HG03558 (cell line): ENCODE measurements around the gene TPGS1.

Experiments
- ATAC-seq: cut with Tn5 transposase; IDR thresholded peaks from one replicate; pipeline ENCODE4 v1.9.1; 2021; ENCODE audit warnings: moderate number of reproducible peaks; ENCODE audit not compliant: unreplicated experiment; ENCODE audit errors: extremely low read depth

Gene TPGS1

DNA sequence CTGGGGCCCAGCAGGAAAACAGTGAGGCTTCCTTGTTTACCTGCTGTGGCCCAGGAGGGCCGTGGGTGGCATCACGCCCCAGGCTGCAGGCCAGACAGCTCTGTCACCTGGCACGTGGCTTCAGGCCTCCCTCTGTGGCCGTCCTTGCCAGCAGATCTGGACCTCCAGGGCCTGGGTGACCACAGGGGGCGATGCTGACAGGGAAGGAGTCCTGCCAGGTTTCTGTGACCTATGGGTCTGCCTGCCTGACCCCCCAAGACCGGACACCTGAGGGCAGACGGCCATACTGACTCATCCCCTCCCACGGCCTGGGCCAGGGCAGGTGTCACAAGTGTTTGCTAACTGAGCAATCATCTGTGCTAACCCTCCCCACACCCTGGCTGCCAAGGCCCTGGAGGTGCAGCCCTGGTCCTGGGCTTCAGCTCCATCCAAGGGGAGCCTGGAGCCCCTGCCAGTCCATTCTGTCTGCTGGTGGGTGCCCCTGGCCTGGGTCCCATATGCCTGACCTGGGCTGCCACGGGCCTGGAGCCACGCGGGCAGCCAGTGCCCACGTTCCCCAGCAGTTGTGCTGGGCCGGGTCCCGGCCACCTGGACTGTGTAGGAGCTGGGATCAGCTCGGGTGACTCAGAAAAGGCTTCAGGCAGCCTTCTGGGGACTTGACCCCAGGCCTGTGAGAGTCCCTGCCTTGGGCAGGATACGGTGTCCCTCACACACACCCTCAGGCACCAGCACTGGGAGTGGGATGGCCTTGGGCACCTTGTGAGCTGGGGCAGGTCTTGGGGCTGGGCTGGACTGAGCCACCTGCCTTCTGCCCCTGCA lies 27.9 kb downstream of the TPGS1 start:
- no peak for ATAC-seq

DNA sequence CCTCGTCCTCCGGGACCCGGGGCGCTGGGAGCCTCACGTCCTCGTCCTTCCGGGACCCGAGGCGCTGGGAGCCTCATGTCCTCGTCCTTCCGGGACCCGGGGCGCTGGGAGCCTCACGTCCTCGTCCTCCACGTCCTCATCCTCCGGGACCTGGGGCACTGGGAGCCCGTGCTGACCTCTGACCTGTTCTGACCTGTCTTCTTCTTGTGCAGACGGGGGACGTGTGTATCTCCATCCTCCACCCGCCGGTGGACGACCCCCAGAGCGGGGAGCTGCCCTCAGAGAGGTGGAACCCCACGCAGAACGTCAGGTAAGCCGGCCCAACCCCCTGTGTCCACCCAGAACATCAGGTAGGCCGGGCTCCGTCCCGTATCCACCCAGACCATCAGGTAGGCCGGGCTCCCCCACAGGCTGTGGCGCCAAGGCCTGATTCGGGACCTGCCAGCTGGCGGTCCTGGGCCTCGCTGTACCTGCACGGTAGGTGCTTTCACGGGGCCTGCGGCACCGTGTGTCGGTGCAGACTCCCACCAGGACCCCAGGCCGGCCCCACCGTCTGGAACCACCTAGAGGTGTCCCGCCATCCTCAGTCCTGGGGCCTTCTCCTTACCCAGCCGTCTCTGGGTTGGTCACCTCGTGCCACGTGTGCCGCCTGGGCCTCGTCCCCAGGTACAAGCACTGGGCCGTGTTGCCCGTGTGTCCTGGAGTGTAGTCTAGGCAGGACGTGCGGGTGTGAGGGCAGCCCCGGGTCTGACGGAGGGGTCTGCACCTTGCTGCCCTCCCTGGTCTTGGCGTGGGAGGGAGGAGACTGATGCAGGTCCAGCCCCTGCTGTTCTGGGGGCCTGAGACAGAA lies 29.0 kb downstream of the TPGS1 start:
- no peak for ATAC-seq

DNA sequence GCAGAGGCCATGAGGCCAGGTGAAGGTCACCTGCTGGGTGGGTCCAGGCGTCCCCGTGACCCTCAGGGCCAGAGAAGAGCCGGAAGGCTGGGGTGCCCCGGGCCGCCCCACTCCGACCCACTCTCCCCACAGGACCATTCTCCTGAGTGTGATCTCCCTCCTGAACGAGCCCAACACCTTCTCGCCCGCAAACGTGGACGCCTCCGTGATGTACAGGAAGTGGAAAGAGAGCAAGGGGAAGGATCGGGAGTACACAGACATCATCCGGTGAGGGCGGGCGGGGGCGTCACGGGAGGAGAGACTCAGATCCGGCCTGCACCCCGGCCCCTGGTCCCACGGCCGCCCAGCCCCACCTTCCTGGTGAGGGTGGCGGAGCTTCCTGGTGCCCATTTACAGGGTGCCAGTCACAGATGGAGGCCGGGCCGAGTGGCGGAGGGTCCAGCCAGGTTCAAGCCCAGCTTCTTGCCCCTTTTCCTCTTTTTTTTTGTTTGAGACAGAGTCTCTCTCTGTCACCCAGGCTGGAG lies 29.6 kb downstream of the TPGS1 start:
- ATAC-seq = no peak

DNA sequence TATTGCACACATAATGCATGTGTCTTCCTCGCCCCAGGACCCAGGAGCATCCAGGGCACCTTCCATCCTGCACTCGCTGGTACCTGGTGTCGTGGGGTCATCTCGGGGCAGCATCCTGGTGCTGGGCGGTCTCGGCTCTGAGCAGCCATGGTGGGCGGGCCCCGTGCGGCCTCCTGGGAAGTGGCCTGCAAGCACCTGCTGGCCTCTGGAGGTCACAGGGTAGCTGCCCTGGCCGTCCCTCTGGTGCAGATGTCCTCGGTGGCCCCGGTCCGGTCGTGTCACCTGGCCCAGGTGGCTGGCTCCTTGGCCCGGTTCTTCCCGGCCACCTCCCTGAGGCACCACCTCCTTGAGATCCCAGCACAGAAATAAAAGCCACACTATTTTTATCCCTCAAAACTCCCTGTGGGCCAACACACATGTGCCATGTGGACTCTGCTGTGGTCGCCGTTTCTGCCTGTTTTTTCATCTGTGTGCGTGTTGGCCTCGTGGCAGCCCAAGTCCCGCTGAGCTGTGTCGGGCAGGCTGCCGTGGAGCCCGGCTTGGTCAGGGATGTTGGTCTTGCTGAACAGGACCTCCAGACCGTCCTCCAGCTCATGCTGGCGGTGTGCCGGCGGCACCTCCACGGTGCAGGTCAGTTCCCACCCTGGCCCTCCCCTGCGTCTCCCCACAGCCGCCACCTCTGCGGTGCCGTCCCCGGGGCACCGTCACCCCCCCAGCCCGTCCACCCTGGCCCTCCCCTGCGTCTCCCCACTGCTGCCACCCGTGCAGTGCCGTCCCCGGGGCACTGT lies 31.5 kb downstream of the TPGS1 start:
- ATAC-seq = no peak

DNA sequence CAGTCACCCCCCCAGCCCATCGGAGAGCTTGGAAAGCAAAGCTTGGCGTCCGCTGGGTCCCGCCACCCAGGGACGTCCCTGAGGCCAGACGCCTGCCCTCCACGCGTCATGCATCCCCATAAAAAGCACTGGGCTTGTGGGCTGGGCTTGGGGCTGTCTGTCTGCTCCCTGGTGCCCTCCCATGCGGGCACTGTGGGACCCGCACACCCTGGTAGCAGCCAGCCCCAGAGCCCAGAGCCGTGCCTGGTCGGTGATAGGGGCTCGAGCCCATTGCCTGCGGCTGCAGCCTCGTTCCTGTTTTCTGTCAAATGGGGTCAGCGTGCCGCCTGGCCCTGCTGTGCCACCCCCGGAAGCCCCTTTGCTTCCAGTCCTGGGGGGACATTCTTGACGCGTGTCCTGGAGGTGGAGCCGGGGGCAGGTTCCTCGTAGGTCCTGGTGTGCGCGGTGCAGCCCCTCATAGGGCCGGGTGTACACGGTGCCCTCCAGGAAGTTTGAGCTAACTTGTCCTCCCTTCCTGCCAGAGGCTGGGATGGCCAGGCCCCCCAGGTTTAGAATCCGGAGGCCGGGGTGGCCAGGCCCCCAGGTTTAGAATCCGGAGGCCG lies 32.2 kb downstream of the TPGS1 start:
- no peak for ATAC-seq

DNA sequence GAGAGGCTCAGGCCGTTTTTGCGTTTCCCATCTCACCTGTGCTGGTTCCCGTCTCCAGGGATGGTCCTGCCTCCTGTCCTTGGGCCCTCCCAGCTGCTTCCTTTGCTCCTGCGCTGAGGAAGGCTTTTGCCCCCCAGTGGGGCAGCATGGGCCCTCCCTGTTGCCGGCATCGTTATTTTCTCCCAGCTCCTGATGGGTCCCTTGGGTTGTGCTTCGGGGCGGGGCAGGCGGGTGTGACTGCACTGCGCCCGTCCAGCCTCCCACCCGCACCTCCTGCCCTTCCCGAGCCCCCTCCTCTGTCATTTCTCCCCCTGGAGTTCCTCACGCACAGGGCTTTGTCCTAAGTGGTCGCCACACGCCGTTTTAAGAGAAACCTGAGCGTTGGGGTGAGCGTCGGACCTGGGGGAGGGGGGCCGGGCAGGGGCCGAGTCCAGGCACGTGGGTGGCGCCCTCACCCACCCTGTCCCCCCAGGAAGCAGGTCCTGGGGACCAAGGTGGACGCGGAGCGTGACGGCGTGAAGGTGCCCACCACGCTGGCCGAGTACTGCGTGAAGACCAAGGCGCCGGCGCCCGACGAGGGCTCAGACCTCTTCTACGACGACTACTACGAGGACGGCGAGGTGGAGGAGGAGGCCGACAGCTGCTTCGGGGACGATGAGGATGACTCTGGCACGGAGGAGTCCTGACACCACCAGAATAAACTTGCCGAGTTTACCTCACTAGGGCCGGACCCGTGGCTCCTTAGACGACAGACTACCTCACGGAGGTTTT lies 33.8 kb downstream of the TPGS1 start:
- no peak for ATAC-seq

DNA sequence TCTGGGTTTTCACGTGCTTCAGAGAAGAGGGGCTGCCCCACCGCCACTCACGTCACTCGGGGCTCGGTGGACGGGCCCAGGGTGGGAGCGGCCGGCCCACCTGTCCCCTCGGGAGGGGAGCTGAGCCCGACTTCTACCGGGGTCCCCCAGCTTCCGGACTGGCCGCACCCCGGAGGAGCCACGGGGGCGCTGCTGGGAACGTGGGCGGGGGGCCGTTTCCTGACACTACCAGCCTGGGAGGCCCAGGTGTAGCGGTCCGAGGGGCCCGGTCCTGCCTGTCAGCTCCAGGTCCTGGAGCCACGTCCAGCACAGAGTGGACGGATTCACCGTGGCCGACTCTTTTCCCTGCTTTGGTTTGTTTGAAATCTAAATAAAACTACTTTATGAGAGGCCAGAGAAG lies 34.4 kb downstream of the TPGS1 start:
- ATAC-seq = no peak

DNA sequence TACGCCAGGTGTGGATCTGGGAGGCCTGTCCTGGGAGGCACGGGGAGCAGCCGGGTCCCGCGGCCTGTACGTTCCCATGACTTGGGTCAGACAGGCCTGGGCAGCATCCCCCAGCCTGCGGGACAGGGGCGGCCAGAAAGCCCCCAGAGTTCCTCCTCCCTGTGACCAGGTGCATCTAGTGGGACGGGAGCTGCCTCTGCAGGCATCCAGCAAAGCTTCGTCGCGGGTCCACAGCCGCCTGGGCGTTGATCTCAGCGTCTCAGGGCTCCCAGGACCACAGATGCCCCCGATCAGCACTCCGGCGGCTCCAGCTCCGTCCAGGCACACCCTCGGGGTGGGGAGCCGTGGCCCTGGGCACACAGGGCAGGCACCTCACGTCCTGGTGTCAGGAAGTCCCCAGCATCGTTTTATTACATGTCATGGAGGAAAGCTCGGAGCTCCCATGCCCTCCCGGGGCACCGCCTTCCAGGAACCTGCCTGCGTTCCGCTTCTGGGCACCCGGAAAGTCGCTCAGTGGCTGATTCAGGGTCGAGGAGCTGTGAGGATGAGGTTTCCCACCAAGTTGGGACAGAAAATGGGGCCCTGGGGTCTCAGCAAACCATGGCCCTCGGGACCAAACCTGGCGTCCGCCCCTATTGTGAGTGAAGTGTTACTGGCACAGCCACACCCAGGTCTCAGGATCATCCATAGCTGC lies 35.0 kb downstream of the TPGS1 start:
- no peak for ATAC-seq

DNA sequence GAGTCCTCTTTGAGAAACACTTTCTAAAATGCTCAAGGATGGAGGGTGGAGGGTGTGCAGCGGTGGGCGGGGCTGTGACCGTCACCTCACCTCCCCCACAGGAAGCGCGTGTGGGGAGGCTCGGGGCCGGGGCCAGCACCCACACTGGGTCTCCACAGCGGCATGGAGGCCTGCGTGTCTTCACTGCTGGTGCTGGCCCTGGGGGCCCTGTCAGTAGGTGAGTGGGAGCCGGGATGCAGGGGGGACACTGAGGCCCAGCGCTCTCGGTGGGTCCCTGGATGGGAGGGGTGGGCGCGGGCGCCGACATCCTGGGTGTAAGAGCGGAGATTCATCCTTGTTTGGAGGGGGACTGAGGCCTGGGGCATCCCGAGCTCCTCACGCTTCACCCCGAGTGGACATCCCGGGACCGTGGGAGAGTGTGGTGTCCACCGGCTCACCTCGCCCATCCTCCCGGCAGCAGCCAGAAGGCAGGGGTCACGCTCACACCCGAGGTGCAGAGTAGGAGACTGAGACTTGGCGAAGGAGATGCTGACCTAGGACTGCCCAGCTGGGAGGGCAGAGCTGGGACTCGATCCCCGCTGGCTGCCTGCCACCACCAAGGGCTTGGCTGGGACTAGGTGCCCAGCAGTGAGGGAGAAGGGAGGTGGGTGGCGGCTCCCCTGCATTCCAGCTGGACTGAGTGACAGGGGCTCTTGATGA lies 36.8 kb downstream of the TPGS1 start, which contains the start of gene GZMM:
Gene GZMM (plus strand): TSS at position 144 of the 699 bp plus-strand sequence. CDS start 19 bp downstream, at position 163.
- no peak for ATAC-seq

DNA sequence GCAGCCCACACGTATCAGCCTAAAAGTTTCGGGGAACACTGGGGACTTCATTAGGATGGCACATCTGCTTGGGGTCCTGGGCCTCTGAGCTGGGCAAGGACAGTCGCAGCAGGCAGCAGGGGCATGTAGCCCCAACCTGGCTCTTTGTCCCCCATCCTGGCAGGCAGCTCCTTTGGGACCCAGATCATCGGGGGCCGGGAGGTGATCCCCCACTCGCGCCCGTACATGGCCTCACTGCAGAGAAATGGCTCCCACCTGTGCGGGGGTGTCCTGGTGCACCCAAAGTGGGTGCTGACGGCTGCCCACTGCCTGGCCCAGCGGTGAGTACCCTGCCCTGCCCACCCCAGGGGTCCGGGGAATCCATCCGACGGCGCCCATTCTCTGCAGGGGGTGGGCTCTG lies 39.8 kb downstream of the TPGS1 start:
- no peak for ATAC-seq

DNA sequence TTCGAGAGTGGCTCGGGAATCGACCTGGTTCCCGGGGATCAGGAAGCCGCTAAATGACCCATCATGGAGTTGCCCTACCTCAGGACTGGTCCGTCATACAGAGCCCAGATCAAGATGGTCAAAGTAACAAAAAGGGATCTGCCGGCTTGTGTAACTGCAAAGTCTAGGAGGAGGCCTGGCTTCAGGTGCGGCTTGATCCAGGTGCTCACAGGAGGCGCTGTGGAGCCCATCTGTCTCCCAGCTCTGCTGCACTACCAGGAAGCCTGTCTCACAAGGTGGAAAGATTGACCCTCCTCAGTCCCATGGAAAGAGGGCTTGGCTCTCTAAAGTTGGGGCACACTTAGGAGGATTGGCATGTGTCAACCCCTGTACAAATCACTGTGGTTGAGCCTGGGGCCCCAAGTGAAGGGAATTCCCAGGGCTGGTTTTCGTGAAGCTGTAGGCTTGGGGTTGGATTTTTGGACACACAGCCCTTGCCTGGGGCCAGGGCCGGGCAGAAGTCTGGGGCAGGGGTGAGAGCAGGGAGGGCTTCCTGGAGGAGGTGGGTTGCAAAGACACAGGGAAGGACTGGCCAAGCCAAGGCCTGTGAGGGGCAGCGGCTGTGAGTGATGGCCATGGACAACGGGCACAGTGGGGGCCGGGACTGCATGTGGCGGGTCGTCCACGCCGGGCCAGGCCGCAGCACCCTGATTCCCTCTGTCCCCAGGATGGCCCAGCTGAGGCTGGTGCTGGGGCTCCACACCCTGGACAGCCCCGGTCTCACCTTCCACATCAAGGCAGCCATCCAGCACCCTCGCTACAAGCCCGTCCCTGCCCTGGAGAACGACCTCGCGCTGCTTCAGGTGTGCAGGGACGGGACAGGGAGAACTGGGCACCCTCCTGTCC lies 40.8 kb downstream of the TPGS1 start:
- no peak for ATAC-seq

DNA sequence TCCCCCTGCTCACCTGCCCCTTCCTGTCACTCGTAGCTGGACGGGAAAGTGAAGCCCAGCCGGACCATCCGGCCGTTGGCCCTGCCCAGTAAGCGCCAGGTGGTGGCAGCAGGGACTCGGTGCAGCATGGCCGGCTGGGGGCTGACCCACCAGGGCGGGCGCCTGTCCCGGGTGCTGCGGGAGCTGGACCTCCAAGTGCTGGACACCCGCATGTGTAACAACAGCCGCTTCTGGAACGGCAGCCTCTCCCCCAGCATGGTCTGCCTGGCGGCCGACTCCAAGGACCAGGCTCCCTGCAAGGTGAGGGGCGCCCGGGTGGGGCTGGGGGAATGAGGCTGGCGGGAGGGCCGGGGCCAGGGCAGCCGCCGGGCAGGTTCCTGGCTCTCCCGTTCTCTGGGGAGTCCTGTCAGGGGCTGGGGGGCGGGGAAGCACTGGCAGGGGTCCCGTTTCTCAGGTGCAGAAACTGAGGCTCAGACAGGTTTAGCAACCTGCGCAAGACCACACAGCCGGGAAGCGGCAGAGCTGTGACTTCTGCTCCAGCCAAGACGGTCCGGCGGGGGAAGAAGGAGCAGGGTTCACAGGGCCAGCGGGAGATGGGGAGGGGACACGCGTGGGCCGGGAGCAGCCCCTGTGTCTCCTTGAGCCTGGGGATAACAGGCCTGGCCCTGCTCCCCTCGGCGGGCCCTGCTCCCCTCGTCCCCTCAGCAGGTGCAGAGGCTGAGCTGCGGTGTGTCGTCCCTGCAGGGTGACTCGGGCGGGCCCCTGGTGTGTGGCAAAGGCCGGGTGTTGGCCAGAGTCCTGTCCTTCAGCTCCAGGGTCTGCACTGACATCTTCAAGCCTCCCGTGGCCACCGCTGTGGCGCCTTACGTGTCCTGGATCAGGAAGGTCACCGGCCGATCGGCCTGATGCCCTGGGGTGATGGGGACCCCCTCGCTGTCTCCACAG lies 41.9 kb downstream of the TPGS1 start:
- no peak for ATAC-seq

DNA sequence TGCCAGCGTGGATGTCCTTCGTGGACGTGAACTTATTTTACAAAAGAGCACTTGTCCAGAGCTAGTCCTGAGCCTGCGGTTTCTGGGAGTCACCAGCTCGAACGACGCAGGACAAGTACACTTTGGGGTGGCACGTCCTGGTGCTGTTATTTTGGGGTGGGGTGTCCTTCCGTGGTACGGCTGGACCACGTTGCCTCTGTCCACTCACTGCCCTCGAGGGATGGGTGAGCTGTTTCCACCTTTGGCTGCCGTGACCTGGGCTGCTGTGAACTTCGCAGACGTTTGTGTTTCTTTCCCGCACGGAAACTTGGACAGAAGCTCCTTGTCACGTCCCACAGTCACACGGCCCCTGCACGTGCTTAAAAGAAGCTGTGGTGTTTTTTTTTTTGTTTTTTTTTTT lies 47.5 kb downstream of the TPGS1 start:
- no peak for ATAC-seq

DNA sequence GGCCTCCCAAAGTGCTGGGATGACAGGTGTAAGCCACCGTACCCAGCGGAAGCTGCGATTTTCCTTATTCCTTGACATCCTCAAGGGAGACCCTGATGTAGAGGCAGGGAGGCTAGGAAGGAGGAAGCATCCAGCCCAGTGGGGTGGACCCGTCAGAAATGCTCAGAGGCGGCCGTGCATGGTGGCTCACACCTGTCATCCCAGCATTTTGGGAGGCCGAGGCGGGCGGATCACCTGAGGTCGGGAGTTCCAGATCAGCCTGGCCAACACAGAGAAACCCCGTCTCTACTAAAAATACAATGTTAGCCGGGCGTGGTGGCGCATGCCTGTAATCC lies 48.1 kb downstream of the TPGS1 start:
- ATAC-seq = no peak

DNA sequence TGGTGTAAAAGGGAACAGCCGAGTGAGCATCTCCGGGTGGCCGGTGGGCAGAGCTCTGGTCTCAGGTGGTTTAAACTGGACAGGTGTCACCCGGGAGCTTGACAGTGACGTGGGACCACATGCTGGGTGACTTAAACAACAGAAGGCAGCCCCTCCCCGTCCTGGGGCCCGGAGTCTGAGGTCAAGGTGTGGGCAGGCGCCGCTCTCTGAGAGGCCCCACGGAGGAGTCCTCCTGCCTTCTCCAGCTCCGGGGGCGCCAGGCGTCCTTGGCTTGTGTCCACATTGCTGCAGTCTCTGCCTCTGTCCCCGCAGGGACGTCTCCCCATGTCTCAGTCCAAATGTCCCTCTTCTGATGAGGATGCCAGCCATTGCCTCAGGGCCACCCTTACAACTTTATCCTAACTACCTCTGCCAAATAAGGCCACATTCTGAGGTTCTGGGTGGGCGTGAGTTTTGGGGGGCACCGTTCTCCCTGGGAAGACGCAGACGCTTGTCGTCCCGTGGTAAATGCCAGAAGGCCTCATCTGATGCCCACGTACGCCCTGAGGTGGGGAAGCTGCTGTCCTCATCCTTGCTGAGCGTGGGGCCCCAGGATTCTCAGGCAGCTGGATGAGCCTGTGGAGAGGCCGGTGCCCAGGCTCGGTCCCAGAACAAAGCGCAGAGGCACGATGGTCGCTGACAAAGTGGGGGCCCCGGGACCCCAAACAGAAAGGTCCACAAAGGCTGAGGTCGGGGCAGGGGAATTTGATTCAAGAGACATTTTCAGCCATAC lies 49.5 kb downstream of the TPGS1 start:
- no peak for ATAC-seq
